Nephron (organoid): ENCODE data around the gene ZSCAN5A.

Experiments used
- H3K27ac Mint-ChIP-seq, 3 experiments: 2 replicates each; pipeline ENCODE4 v1.8.0; 2020; ENCODE audit warnings: mixed read lengths in 3 of 3, mild to moderate bottlenecking in 2 of 3, moderate library complexity in 1 of 3
- H3K27me3 Mint-ChIP-seq: 2 replicates; pipeline ENCODE4 v1.8.0; 2021; ENCODE audit warnings: low read depth, mild to moderate bottlenecking, moderate library complexity, mixed read lengths
- H3K36me3 Mint-ChIP-seq: 2 replicates; pipeline ENCODE4 v1.8.0; 2020; ENCODE audit warnings: low read depth, mixed read lengths
- H3K4me1 Mint-ChIP-seq: 2 replicates; pipeline ENCODE4 v1.8.0; 2020; ENCODE audit warnings: mixed read lengths
- H3K4me3 Mint-ChIP-seq, 3 experiments: 2 replicates each; pipeline ENCODE4 v1.8.0; 2020; ENCODE audit warnings: mild to moderate bottlenecking in 3 of 3, mixed read lengths in 3 of 3, moderate library complexity in 2 of 3
- H3K9me3 Mint-ChIP-seq: 2 replicates; pipeline ENCODE4 v1.8.0; 2020; ENCODE audit warnings: mixed read lengths
- CTCF ChIP-seq, 3 experiments: fragments of 200-600 bp; sonication (generic); IDR thresholded peaks; one replicate each; pipeline ENCODE4 v1.5.0; 2021; ENCODE audit warnings: antibody characterized with exemption in 3 of 3; ENCODE audit not compliant: unreplicated experiment in 3 of 3

Gene ZSCAN5A

GRCh38 chr19:56304243-56304642, 10.4 kb downstream of the ZSCAN5A start:
- Mint-ChIP-seq H3K4me1 (peaks cover 5% of the 10 kb centered on the region), H3K4me3 (no peak overlapping the region), H3K36me3 (peaks cover 60% of the 10 kb centered on the region), H3K27me3 (peaks cover 3% of the 10 kb centered on the region), H3K27ac (peak overlapping the region; percentile 82 to 97 (median 96)), H3K9me3 (no peaks in the 10 kb centered on the region)
- no peak for TF ChIP-seq CTCF (IDR thresholded peaks at IDR 0.05; ENCODE audit: unreplicated experiment in 3 of 3)

- Mint-ChIP-seq H3K27ac (peak overlapping the region; percentile 5 to 89 (median 55)), H3K36me3 (peaks cover 63% of the 10 kb centered on the region), H3K4me3 (no peak overlapping the region), H3K4me1 (no peaks in the 10 kb centered on the region), H3K27me3 (peaks cover 3% of the 10 kb centered on the region), H3K9me3 (no peaks in the 10 kb centered on the region)
- no peak for TF ChIP-seq CTCF (IDR thresholded peaks at IDR 0.05; ENCODE audit: unreplicated experiment in 3 of 3)
Observed at GRCh38 chr19:56301886-56302620, 12.6 kb downstream of the ZSCAN5A start.

- peaks cover 68% of the 10 kb centered on the region for H3K36me3 Mint-ChIP-seq
- H3K4me1 Mint-ChIP-seq, result no peaks in the 10 kb centered on the region
- H3K9me3 Mint-ChIP-seq, result no peaks in the 10 kb centered on the region
- H3K4me3 Mint-ChIP-seq, result no peak overlapping the region
- peak overlapping the region; percentile 55 to 89 (median 57) for H3K27ac Mint-ChIP-seq
- peaks cover 3% of the 10 kb centered on the region for H3K27me3 Mint-ChIP-seq
- TF ChIP-seq CTCF (IDR thresholded peaks at IDR 0.05; ENCODE audit: unreplicated experiment in 3 of 3), result peak in 1 of 3 experiments; percentile 23
Observed at GRCh38 chr19:56301155-56301554, 13.5 kb downstream of the ZSCAN5A start.

GRCh38 chr19:56299688-56300087, 15.0 kb downstream of the ZSCAN5A start:
- H3K9me3 Mint-ChIP-seq, result no peaks in the 10 kb centered on the region
- H3K27me3 Mint-ChIP-seq, result peaks cover 3% of the 10 kb centered on the region
- no peak for TF ChIP-seq CTCF (IDR thresholded peaks at IDR 0.05; ENCODE audit: unreplicated experiment in 3 of 3)

GRCh38 chr19:56297010-56297409, 17.6 kb downstream of the ZSCAN5A start:
- H3K9me3 Mint-ChIP-seq, result peaks cover 3% of the 10 kb centered on the region
- no peaks in the 10 kb centered on the region for H3K27me3 Mint-ChIP-seq
- H3K4me1 Mint-ChIP-seq, result no peaks in the 10 kb centered on the region
- peaks cover 75% of the 10 kb centered on the region for H3K36me3 Mint-ChIP-seq
- H3K27ac Mint-ChIP-seq, result no peak overlapping the region
- TF ChIP-seq CTCF (IDR thresholded peaks at IDR 0.05; ENCODE audit: unreplicated experiment in 3 of 3), result no peak
- H3K4me3 Mint-ChIP-seq, result no peak overlapping the region

More at GRCh38 chr19:56299688-56300087, 15.0 kb downstream of the ZSCAN5A start:
- H3K4me3 Mint-ChIP-seq, result no peak overlapping the region
- H3K27ac Mint-ChIP-seq, result peak overlapping the region in 1 of 3 experiments; percentile 52
- no peaks in the 10 kb centered on the region for H3K4me1 Mint-ChIP-seq
- H3K36me3 Mint-ChIP-seq, result peaks cover 67% of the 10 kb centered on the region
